ENCODE results near the gene CCDC30. TPM values are rescaled to one million over a fixed set of nuclear protein-coding genes. Genes with fewer than 3 reads are reported as not detected.
"Not testable (repeated sequence)": the region's sequence is repeated elsewhere in the genome, so short reads cannot be mapped to it uniquely, and the experiment has no call there.

Gene CCDC30
- total RNA-seq, 1 donor from 2014 or later: 7.5 TPM

DNA sequence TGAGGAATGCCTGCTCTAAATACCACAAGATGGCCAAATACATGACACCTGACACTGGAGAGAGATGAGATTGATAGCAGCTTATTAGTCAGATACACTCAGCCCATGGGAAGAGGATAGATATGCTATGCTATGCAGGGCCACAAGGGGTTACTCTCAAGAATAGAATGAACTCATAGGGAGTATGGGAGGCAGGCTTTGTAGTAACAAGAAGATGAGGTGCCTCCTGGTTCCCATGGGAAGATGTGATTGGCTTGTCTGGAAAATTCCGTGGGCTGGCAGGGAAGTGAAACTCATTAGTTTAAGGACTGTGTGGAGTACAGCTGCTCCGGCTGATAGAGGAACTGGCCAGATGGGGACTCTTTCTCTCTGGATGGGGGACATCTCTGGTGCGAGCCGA, 16.5 kb downstream of the CCDC30 start:
- Mint-ChIP-seq H3K4me1 (no peaks in the 10 kb centered on the region), H3K4me3 (no peak overlapping the region), H3K36me3 (peaks cover 1% of the 10 kb centered on the region), H3K27ac (no peak overlapping the region), H3K27me3 (ENCODE audit: low read depth) (no peaks in the 10 kb centered on the region), H3K9me3 (no peaks in the 10 kb centered on the region)
- TF ChIP-seq, protein P1, sequence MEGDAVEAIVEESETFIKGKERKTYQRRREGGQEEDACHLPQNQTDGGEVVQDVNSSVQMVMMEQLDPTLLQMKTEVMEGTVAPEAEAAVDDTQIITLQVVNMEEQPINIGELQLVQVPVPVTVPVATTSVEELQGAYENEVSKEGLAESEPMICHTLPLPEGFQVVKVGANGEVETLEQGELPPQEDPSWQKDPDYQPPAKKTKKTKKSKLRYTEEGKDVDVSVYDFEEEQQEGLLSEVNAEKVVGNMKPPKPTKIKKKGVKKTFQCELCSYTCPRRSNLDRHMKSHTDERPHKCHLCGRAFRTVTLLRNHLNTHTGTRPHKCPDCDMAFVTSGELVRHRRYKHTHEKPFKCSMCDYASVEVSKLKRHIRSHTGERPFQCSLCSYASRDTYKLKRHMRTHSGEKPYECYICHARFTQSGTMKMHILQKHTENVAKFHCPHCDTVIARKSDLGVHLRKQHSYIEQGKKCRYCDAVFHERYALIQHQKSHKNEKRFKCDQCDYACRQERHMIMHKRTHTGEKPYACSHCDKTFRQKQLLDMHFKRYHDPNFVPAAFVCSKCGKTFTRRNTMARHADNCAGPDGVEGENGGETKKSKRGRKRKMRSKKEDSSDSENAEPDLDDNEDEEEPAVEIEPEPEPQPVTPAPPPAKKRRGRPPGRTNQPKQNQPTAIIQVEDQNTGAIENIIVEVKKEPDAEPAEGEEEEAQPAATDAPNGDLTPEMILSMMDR (IDR thresholded peaks at IDR 0.05; ENCODE audit: unreplicated experiment): no peak
- no peak for DNase-seq (ENCODE audit: low spot score in 2 of 2, unreplicated experiment in 2 of 2)

GRCh38 chr1:42480921-42481320, 17.8 kb downstream of the CCDC30 start:
- Mint-ChIP-seq H3K4me3 (no peak overlapping the region), H3K27me3 (ENCODE audit: low read depth) (no peaks in the 10 kb centered on the region), H3K9me3 (no peaks in the 10 kb centered on the region), H3K4me1 (no peaks in the 10 kb centered on the region), H3K36me3 (peaks cover 1% of the 10 kb centered on the region), H3K27ac (no peak overlapping the region)
- no peak for DNase-seq (ENCODE audit: low spot score in 2 of 2, unreplicated experiment in 2 of 2)
- TF ChIP-seq, protein P1 (IDR thresholded peaks at IDR 0.05; ENCODE audit: unreplicated experiment): no peak

DNA sequence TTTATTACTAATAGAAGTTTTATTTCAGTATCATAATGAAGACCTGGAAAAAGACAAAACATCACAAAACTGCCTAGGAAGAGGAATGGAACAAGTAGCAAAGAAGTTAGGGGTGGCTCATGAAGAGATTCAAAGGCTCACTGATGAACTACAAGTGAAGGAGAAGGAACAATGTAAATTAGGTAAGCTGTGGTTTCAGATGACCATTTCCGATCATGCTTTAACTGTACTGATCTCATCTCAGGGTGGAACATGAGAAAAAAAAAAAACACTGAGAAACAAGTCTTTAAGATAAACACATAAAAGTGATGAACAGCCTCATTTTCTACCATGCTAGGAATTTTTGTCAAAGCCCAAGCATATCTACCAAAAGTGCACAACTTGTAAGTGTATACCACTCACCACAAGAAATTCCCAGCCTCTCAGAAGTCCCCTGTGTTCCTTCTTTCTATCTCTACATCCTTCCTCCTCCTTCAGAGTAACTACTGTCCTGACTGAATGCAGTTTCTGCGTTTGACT, 19.6 kb downstream of the CCDC30 start:
- no peaks in the 10 kb centered on the region for H3K9me3 Mint-ChIP-seq
- TF ChIP-seq, protein P1 (IDR thresholded peaks at IDR 0.05; ENCODE audit: unreplicated experiment): no peak
- no peaks in the 10 kb centered on the region for H3K4me1 Mint-ChIP-seq
- no peak overlapping the region for H3K27ac Mint-ChIP-seq
- peaks cover 1% of the 10 kb centered on the region for H3K36me3 Mint-ChIP-seq
- H3K27me3 Mint-ChIP-seq (ENCODE audit: low read depth): no peaks in the 10 kb centered on the region
- no peak for DNase-seq (ENCODE audit: low spot score in 2 of 2, unreplicated experiment in 2 of 2)
- H3K4me3 Mint-ChIP-seq: no peak overlapping the region

DNA sequence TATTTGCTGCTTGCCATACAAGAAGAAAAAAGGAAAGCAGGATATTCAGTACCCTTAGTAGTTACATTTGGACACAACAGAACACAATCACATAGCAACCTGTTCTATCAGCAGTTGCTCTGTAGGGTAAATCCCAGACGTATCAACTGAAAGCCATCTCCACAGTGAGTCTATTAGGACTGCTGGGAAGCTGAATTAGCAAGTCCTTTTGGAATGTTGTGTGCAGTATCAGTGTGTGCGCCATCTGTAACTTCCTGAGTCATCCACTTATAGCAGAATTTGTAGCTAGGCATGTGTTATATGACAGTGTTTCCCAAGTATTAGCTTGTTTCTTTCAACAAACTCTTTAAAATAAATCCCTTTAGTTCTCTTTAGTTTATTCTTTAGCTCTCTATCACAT, 21.3 kb downstream of the CCDC30 start:
- Mint-ChIP-seq H3K4me1 (no peaks in the 10 kb centered on the region), H3K9me3 (no peaks in the 10 kb centered on the region), H3K4me3 (no peak overlapping the region), H3K27ac (no peak overlapping the region), H3K27me3 (ENCODE audit: low read depth) (no peaks in the 10 kb centered on the region), H3K36me3 (peaks cover 1% of the 10 kb centered on the region)
- no peak for DNase-seq (ENCODE audit: low spot score in 2 of 2, unreplicated experiment in 2 of 2)
- TF ChIP-seq, protein P1 (IDR thresholded peaks at IDR 0.05; ENCODE audit: unreplicated experiment): no peak

- Mint-ChIP-seq H3K36me3 (peaks cover 9% of the 10 kb centered on the region), H3K4me1 (no peaks in the 10 kb centered on the region), H3K27ac (no peak overlapping the region), H3K4me3 (no peak overlapping the region), H3K9me3 (peaks cover 4% of the 10 kb centered on the region), H3K27me3 (ENCODE audit: low read depth) (no peaks in the 10 kb centered on the region)
- TF ChIP-seq, protein P1 (IDR thresholded peaks at IDR 0.05; ENCODE audit: unreplicated experiment): no peak
- DNase-seq (ENCODE audit: low spot score in 2 of 2, unreplicated experiment in 2 of 2): no peak
These were observed 27.2 kb downstream of the CCDC30 start for GRCh38 chr1:42490237-42490636.

- Mint-ChIP-seq H3K9me3 (peaks cover 37% of the 10 kb centered on the region), H3K36me3 (peaks cover 45% of the 10 kb centered on the region)
- not testable (repeated sequence) for DNase-seq (ENCODE audit: low spot score in 2 of 2, unreplicated experiment in 2 of 2); H3K4me3 Mint-ChIP-seq; H3K27me3 Mint-ChIP-seq (ENCODE audit: low read depth); H3K4me1 Mint-ChIP-seq; H3K27ac Mint-ChIP-seq
These were observed 38.9 kb downstream of the CCDC30 start for GRCh38 chr1:42502031-42502430.

Measured in mesothelial cell of epicardium (in vitro differentiated cells).